H4 (cell line): Measurements from ENCODE around the gene TRIM46. TPM values are rescaled to one million over a fixed set of nuclear protein-coding genes. Genes with fewer than 3 reads are reported as not detected.
A peak's percentile ranks its signal among the peaks of the same experiment; 100 is the strongest.
"Not testable (repeated sequence)": the region's sequence is repeated elsewhere in the genome, so short reads cannot be mapped to it uniquely, and the experiment has no call there.

Experiments used
- DNase-seq: peaks from one replicate; pipeline ENCODE4 v3.0.0-alpha.2; 2015; ENCODE audit warnings: low spot score
- total RNA-seq: library from RNA; depleted of rRNA; stranded (reverse); fragments of >200 nt; shearing (Covaris generic); gene quantifications from 2 replicates; pipeline ENCODE4 v1.2.3, GENCODE V29; 2014

Gene TRIM46
- total RNA-seq, 1 experiment from 2014 or later, result 0.37 TPM

GRCh38 chr1:155186067-155186793 is 12.6 kb downstream of the TRIM46 start:
- no peak for DNase-seq

GRCh38 chr1:155186794-155187455 is 13.3 kb downstream of the TRIM46 start:
- no peak for DNase-seq

- DNase-seq, result no peak
Measured at GRCh38 chr1:155187456-155187891, 13.8 kb downstream of the TRIM46 start.

GRCh38 chr1:155188268-155188667 is 14.6 kb downstream of the TRIM46 start:
- no peak for DNase-seq

- DNase-seq, result not testable (repeated sequence)
Measured at GRCh38 chr1:155189926-155190325, 16.3 kb downstream of the TRIM46 start.

- no peak for DNase-seq
Measured at GRCh38 chr1:155191904-155192303, 18.3 kb downstream of the TRIM46 start.

GRCh38 chr1:155192346-155193274 is 19.0 kb downstream of the TRIM46 start:
- DNase-seq, result no peak

GRCh38 chr1:155193275-155193990 is 19.8 kb downstream of the TRIM46 start:
- DNase-seq, result peak; percentile 85

GRCh38 chr1:155193991-155194240 is 20.3 kb downstream of the TRIM46 start:
- DNase-seq, result not testable (repeated sequence)

- no peak for DNase-seq
Measured at GRCh38 chr1:155195201-155196102, 21.8 kb downstream of the TRIM46 start.

- no peak for DNase-seq
Measured at GRCh38 chr1:155196103-155196892, 22.6 kb downstream of the TRIM46 start.

GRCh38 chr1:155196893-155197638 is 23.4 kb downstream of the TRIM46 start:
- DNase-seq, result no peak

GRCh38 chr1:155197901-155198546 is 24.4 kb downstream of the TRIM46 start:
- DNase-seq, result no peak

- DNase-seq, result no peak
Measured at GRCh38 chr1:155198547-155198906, 24.9 kb downstream of the TRIM46 start.

GRCh38 chr1:155199792-155200191 is 26.1 kb downstream of the TRIM46 start:
- DNase-seq, result no peak

GRCh38 chr1:155200920-155201319 is 27.3 kb downstream of the TRIM46 start:
- no peak for DNase-seq

GRCh38 chr1:155202198-155202597 is 28.5 kb downstream of the TRIM46 start:
- DNase-seq, result no peak

- DNase-seq, result no peak
Measured at GRCh38 chr1:155202731-155203515, 29.3 kb downstream of the TRIM46 start.
